Effector memory CD4-positive, alpha-beta T cell (primary cell): Measurements from ENCODE around the gene EIF2D.

Experiments
- DNase-seq, 3 donors: peaks; one replicate each; pipeline ENCODE4 v3.0.0-alpha.2; 2020
- H3K27ac ChIP-seq: 2 replicates; pipeline ENCODE4 v1.7.0; 2013; ENCODE audit warnings: mild to moderate bottlenecking, low read length, moderate library complexity; ENCODE audit not compliant: insufficient read depth, poor library complexity, severe bottlenecking
- H3K27me3 ChIP-seq: replicated peaks from 2 replicates; pipeline ENCODE4 v1.7.0; 2013; ENCODE audit warnings: mild to moderate bottlenecking, low read length; ENCODE audit not compliant: insufficient read depth, control insufficient read depth, poor library complexity, severe bottlenecking
- H3K36me3 ChIP-seq: 2 replicates; pipeline ENCODE4 v1.7.0; 2013; ENCODE audit warnings: mild to moderate bottlenecking, low read length, moderate library complexity; ENCODE audit not compliant: control insufficient read depth, insufficient read depth
- H3K4me1 ChIP-seq: 2 replicates; pipeline ENCODE4 v1.7.0; 2013; ENCODE audit warnings: low read length, mild to moderate bottlenecking; ENCODE audit not compliant: control insufficient read depth, insufficient read depth, poor library complexity, severe bottlenecking
- H3K4me3 ChIP-seq: 2 replicates; pipeline ENCODE4 v1.7.0; 2013; ENCODE audit warnings: low read length, low read depth, mild to moderate bottlenecking; ENCODE audit not compliant: insufficient read depth, poor library complexity, severe bottlenecking
- H3K9me3 ChIP-seq: 2 replicates; pipeline ENCODE4 v1.7.0; 2013; ENCODE audit warnings: mild to moderate bottlenecking, low read length, moderate library complexity; ENCODE audit not compliant: control insufficient read depth

EIF2D gene

GRCh38 chr1:206589206-206589605 lies 23.1 kb downstream of the EIF2D start:
- Histone ChIP-seq H3K4me3 (no peak overlapping the region), H3K9me3 (no peaks in the 10 kb centered on the region), H3K36me3 (peaks cover 69% of the 10 kb centered on the region), H3K27ac (peak overlapping the region; percentile 34), H3K4me1 (peaks cover 23% of the 10 kb centered on the region), H3K27me3 (no peaks in the 10 kb centered on the region)
- no peak for DNase-seq

- no peaks in the 10 kb centered on the region for H3K9me3 ChIP-seq
- no peak overlapping the region for H3K4me3 ChIP-seq
- peaks cover 75% of the 10 kb centered on the region for H3K36me3 ChIP-seq
- no peaks in the 10 kb centered on the region for H3K27me3 ChIP-seq
- DNase-seq, result no peak
- H3K4me1 ChIP-seq, result peaks cover 29% of the 10 kb centered on the region
- peak overlapping the region; percentile 34 for H3K27ac ChIP-seq
Measured at GRCh38 chr1:206588492-206588891, 23.8 kb downstream of the EIF2D start.

DNA sequence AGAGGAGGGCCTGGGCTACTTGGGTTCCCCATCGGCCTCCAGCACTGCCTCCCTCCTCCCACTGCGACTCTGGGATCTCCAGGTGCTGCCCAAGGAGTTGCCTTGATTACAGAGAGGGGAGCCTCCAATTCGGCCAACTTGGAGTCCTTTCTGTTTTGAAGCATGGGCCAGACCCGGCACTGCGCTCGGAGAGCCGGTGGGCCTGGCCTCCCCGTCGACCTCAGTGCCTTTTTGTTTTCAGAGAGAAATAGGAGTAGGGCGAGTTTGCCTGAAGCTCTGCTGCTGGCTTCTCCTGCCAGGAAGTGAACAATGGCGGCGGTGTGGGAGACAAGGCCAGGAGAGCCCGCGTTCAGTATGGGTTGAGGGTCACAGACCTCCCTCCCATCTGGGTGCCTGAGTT lies 24.4 kb downstream of the EIF2D start:
- peak overlapping the region; percentile 34 for H3K27ac ChIP-seq

DNA sequence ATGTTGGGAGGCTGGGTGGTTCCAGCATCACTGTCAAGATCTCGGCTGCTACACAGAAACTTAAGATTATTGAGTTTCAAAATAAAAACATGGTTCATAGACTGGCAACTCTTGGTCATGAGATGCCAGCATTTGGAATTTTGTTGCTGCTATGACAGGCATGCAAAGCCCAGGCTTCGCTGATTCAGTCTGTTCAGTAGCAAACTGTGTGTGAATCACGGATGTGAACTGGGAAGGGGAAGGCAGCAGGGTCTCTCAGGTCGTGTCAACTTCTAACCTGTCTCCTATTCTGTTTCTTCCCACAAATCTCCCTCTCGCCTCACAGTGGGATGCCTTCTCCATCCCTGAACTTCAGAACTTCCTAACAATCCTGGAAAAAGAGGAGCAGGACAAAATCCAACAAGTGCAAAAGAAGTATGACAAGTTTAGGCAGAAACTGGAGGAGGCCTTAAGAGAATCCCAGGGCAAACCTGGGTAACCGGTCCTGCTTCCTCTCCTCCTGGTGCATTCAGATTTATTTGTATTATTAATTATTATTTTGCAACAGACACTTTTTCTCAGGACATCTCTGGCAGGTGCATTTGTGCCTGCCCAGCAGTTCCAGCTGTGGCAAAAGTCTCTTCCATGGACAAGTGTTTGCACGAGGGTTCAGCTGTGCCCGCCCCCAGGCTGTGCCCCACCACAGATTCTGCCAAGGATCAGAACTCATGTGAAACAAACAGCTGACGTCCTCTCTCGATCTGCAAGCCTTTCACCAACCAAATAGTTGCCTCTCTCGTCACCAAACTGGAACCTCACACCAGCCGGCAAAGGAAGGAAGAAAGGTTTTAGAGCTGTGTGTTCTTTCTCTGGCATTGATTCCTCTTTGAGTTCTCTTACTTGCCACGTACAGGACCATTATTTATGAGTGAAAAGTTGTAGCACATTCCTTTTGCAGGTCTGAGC lies 25.5 kb downstream of the EIF2D start:
- Histone ChIP-seq H3K27me3 (no peaks in the 10 kb centered on the region), H3K36me3 (peaks cover 72% of the 10 kb centered on the region), H3K9me3 (no peaks in the 10 kb centered on the region), H3K4me1 (peaks cover 46% of the 10 kb centered on the region), H3K27ac (peak overlapping the region; percentile 3), H3K4me3 (no peak overlapping the region)
- no peak for DNase-seq

More for the DNA sequence above, 24.4 kb downstream of the EIF2D start:
- no peaks in the 10 kb centered on the region for H3K9me3 ChIP-seq
- H3K4me1 ChIP-seq, result peaks cover 35% of the 10 kb centered on the region
- H3K36me3 ChIP-seq, result peaks cover 79% of the 10 kb centered on the region
- no peak for DNase-seq
- no peaks in the 10 kb centered on the region for H3K27me3 ChIP-seq
- no peak overlapping the region for H3K4me3 ChIP-seq

DNA sequence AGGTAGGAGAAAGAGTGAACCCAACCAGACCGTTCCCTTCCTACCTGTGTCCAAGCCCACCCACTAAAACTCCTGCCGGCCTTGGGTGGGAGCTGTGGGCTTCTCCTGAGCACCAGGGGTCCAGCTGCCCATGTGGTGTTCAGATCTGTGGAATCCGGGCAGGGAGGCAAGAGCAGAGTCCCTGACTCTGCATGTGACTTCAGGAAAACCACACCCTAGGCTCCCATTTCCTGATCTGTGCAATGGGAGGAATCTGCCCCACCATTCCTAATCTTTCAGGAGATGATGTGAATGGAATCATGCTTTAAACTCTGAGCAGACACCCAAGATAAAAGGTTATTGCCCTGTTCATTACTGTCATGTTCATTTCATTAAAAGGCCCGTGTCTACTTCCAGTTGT lies 27.6 kb downstream of the EIF2D start:
- no peaks in the 10 kb centered on the region for H3K9me3 ChIP-seq
- H3K27ac ChIP-seq, result peak overlapping the region; percentile 52
- H3K4me1 ChIP-seq, result peaks cover 49% of the 10 kb centered on the region
- no peak overlapping the region for H3K4me3 ChIP-seq
- no peak for DNase-seq
- H3K27me3 ChIP-seq, result no peaks in the 10 kb centered on the region
- peaks cover 65% of the 10 kb centered on the region for H3K36me3 ChIP-seq

GRCh38 chr1:206583707-206584648 lies 28.3 kb downstream of the EIF2D start:
- Histone ChIP-seq H3K27me3 (no peaks in the 10 kb centered on the region), H3K4me3 (no peak overlapping the region), H3K9me3 (no peaks in the 10 kb centered on the region), H3K36me3 (peaks cover 60% of the 10 kb centered on the region), H3K4me1 (peaks cover 51% of the 10 kb centered on the region), H3K27ac (peak overlapping the region; percentile 93)
- DNase-seq, result peak; percentile 63 to 79 (median 73)

- H3K4me3 ChIP-seq, result peak overlapping the region; percentile 6
Measured at GRCh38 chr1:206582971-206583706, 29.1 kb downstream of the EIF2D start.

DNA sequence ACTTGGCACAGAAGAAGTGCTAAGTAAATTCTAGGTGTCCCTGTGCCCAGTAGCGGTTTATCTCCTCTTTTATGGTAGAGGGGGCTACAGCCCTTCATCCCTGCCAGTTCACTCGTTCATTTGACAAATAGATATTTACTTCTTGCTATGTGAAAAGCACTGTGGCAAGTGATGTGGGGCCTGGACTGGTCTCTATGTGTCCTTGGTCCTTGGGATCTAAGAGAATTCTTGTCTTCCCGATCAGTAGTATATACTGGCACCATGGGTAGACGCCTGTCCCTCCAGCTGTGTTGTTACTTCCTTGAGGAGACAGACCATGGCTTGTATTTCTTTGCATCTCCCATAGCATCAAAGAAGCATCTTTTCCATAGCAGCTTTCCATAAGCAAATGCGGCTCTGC lies 29.7 kb downstream of the EIF2D start:
- DNase-seq, result no peak
- Histone ChIP-seq H3K27me3 (no peaks in the 10 kb centered on the region), H3K27ac (peak overlapping the region; percentile 93), H3K36me3 (peaks cover 46% of the 10 kb centered on the region), H3K4me3 (no peak overlapping the region), H3K4me1 (peaks cover 61% of the 10 kb centered on the region), H3K9me3 (no peaks in the 10 kb centered on the region)

More at GRCh38 chr1:206582971-206583706, 29.1 kb downstream of the EIF2D start:
- no peaks in the 10 kb centered on the region for H3K9me3 ChIP-seq
- H3K36me3 ChIP-seq, result peaks cover 52% of the 10 kb centered on the region
- DNase-seq, result no peak
- H3K4me1 ChIP-seq, result peaks cover 57% of the 10 kb centered on the region
- peak overlapping the region; percentile 93 for H3K27ac ChIP-seq
- H3K27me3 ChIP-seq, result no peaks in the 10 kb centered on the region

GRCh38 chr1:206581571-206581981 lies 30.7 kb downstream of the EIF2D start:
- H3K27me3 ChIP-seq, result no peaks in the 10 kb centered on the region
- H3K4me3 ChIP-seq, result peak overlapping the region; percentile 7
- H3K9me3 ChIP-seq, result no peaks in the 10 kb centered on the region
- peaks cover 70% of the 10 kb centered on the region for H3K4me1 ChIP-seq
- peak overlapping the region; percentile 93 for H3K27ac ChIP-seq
- peak; percentile 73 to 79 (median 75) for DNase-seq
- H3K36me3 ChIP-seq, result peaks cover 36% of the 10 kb centered on the region
